ENCODE results near the gene CAPZB.
"Not testable (repeated sequence)": the region's sequence is repeated elsewhere in the genome, so short reads cannot be mapped to it uniquely, and the experiment has no call there.

Gene CAPZB

DNA sequence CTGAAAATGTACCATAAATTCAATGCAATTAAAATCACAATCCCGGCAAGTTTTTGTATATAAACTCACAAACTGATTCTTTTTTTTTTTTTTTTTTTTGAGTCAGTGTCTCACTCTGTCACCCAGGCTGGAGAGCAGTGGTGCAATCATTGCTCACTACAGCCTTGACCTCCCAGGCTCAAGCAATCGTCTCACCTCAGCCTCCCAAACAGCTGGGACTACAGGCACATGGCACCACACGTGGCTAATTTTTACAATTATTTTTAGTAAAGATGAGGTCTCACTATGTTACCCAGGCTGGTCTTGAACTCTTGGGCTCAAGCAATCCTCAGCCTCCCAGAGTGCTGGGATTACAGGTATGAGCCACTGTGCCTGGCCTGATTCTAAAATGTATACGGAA lies 12.1 kb upstream of the CAPZB start:
- DNase-seq (ENCODE audit: low spot score): not testable (repeated sequence)

DNA sequence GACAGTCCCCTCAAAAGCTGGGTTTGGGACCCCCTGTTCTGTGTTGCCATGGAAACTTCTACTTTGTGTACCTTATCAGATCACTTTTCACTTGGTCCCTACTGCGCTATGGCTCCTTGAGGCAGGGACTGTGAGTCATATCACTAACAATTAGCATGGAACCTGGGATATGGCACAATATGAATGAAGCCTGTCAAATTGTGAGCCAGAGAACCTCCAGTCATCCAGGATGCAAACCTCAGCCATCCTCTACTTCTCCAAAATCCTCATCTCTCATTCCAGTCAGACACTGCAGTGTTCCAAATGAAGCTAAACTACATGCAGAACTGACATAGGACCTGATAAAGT lies 11.2 kb upstream of the CAPZB start:
- no peak for DNase-seq (ENCODE audit: low spot score)

DNA sequence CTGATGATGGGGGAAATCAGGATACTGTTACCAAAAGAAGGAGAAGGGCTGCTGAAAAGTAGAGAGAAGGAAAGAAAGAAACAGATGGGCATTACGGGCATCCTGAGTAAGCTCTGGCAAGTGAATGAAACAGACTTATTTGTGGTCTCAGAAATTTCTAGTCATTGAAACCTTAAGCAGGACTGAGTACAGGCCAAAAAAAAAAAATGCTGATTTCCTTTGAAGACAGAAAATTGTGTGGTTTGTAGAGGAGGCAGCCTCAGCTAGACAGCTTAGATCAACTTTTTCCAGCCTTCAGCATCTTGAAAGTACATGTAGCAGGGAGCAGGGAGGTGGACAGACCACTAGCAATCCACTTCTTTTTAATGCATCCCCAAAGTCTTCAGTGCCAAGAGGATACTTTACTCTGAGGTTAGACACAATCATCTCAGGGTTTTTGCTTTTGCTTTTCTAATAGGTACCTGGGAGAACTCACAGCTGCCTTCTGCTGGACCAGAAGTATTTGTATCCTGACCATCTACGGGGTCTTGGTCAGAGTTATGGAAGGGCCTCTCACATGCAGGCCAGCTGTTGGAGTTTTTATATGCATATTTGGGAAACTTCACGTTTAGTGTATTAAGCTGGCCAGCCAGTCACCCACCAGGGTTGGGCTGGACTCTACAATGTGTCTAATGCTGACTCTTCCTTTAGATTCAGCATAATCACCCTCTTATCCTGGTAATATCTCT lies 10.6 kb upstream of the CAPZB start:
- no peak for DNase-seq (ENCODE audit: low spot score)

DNA sequence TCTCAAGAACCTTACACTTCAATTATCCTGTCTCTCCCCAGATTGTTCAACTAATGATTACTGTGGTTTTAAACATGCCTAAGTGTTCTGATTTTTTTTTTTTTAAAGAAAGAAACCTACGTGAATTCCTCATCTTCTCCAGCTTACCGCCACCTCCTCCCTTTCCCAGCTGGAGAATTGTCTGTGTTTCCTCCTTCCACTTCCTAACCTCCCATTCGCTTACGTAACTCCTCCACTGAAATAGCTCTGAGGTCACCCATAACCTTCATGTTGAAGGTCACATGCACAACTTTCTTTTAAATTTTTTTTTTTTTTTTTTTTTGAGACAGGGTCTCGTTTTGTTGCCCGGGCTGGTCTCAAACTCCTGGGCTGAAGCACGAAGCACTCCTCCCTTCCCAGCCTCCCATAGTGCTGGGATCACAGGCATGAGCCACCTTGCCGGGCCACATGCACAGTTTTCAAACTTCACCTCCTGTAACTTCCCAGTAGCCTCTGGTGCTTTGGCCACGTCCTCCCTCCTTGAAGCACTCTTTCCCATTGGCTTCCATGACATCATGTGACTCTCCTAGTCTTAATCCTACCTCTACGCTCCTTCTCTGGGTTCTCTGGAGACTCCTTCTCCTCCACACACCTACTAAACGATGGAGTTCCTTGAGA lies 9.8 kb upstream of the CAPZB start:
- no peak for DNase-seq (ENCODE audit: low spot score)

DNA sequence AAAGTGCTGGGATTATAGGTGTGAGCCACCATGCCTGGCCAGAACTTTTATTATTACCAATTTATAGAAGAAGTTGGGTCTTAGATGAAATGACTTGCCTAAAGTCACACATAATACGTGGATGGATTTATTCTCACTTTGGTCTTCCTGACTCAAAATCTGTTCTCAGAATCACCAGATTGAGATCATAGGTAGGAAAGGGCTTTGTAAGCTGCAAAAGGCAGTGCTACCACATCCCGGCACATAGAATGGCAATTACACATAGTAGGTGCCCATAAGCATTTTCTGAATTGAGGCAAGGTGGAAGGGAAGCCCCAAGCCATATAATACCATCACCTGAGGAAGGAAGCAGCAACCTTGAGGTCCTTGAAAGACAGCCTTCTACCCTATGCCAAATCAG lies 8.2 kb upstream of the CAPZB start:
- DNase-seq (ENCODE audit: low spot score): no peak

DNA sequence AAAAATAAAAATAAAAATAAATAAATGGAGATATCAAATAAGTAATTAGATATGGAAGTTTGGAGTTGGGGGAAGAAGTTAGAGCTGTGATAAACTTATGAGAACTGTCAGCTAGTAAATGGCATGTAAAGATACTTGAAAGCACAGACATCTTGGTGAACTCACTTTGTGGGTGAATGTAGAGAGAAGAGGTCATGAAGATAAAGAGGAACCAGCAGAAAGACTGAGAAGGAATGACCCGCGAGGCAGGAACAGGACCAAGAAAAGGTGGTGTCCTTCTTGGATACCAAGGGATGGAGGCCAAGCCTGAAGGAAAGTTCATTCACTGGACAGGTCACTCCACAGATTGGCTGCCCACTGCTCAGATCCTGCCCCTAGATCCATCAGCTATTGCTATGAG lies 4.7 kb upstream of the CAPZB start:
- DNase-seq (ENCODE audit: low spot score): no peak

DNA sequence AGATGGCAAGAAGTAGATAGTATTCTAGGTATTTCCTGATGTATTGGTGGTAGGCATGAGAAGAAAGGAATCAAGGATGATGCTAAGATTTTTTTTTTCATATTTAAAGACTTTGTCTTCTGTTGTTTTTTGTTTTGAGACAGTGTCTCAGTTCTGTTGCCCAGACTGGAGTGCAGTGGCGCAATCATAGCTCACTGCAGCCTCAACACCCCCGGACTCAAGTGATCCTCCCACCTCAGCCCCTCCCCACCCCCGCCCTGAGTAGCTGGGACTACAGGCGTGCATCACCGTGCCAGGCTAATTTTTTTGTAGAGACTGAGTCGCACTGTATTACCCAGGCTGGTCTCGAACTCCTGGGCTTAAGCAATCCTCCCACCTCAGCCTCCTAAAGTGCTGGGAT lies 2.8 kb upstream of the CAPZB start:
- no peak for DNase-seq (ENCODE audit: low spot score)

DNA sequence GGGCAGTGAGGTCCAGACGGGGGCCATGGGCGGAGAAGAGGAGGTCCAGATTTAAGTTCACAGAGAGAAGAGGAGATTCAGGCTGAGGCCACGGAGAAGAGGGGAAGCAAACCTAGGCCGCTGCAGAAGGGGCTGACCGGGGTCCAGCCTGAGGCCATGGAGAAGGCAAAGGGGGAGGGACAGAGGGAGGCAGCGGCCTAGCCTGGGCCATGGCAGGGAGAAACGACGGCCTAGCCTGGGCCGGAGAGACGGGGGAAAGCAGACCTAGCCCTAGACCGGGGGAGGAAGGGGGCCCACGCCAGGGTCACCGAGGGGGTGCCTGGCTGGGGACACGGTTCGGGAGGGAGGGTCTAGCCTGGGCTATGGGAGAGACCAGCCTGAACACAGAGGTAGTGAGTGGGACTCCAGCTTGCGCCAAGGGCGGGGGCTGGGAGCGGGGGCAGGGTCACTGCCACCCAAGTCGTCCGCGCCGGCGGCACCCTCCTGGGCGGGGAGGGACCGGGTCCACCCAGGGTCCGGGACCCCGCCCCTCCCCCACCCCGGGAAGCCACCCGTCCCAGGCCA lies 459 bp downstream of the CAPZB start:
- no peak for DNase-seq (ENCODE audit: low spot score)

DNA sequence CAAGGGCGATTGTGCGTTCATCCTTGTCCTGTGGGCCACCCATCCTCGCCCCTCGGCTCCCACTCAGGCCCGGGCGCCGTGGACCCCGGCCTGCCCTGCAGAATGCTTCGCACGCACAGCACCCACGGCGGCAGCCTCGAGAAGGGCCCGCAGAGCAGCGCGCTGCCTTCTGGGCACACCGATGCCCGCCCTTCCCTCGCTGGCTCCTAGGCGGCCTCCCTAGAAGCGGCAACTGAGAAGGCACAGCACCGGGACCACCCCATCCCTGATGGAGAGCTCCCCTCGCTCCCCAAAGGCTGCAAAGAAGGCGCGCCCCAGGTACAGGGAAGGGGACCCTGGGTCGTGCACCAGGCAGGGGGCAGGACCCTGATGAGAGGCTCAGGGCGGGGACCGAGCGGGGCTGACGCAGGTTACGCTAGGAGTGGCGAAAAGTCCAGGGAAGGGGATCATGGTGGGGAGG lies 971 bp downstream of the CAPZB start:
- DNase-seq (ENCODE audit: low spot score): no peak

DNA sequence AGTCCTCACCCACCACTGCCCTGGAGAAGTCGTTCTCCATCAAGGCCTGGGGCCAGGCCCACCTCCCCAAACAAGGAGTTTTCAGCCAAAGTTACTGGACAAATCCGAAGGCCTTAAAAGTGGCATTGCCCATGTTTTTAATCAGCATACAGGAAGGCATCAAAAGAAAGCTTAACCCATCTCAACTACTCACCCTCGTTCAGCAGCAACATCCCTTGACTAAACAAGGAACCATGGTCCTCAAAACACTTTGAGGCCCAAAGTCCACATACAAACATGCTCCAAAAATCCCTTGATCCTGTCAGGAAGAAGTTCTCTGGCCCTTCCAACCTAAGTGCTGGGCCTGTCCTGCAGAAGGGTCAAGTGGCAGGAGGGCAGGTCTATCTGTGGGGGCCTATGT lies 1.6 kb downstream of the CAPZB start:
- DNase-seq (ENCODE audit: low spot score): no peak

DNA sequence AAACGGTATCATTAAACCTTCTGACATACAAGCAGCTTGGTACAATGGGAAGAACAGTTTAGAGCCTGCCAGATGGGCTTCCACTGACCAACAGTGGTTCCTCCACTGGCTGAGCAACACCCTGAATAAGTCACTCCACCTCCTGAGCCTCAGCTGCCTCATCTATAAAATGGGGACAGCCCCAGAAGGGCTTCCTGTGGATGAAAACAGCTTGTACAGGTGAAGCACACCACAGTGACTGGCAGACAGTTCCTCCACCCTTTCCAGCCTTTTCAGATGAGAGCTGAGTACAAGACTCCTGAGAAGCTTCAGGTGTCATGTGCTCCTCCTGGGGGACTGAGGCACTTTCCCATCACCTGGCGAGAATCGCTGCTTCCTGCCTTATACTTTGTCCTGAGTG lies 2.1 kb downstream of the CAPZB start:
- no peak for DNase-seq (ENCODE audit: low spot score)

DNA sequence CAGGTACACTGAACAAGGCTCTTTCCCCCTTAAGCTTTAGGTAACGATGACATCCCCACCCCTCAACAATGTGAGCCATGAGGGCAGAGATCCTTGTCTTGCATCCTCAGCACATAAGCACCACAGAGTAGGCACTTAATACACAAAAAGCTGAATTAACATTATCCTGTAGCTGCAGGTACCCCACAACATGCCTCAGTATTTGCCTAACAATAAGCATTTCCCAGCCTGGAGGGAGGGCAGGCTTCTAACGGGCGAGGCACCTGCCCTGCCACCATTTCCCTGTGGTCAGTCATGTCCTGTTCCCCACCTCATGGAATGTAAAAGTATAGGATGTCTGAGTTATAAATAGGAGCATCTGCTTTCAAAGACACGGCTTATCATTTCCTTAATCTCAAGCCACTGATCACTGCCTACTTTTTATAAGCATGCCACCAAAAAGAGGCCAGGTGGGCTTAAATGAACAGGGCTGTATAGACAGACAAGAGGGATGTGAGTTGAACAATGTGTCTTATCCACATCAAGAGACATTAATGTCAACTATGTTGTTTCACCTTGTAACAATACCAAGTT lies 3.4 kb downstream of the CAPZB start:
- DNase-seq (ENCODE audit: low spot score): no peak

DNA sequence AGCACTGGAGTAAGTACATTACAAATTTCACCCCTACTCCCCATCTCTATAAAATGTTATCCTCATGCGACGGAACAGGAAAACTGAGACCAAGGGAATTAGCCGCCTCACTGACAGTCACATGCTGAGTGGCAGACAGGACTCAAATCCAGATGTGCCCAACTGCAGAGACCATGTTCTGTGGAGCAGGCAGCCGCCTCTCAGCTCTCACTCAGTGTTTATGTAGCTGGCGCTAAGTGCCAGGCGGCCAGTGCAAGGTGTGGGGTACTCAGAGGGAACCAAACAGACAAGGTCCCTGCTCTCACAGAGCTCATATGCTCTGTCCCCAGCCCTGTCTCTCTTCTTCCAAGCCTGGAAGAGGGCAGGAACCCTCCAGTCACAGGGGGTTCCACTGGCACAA lies 5.1 kb downstream of the CAPZB start:
- no peak for DNase-seq (ENCODE audit: low spot score)

DNA sequence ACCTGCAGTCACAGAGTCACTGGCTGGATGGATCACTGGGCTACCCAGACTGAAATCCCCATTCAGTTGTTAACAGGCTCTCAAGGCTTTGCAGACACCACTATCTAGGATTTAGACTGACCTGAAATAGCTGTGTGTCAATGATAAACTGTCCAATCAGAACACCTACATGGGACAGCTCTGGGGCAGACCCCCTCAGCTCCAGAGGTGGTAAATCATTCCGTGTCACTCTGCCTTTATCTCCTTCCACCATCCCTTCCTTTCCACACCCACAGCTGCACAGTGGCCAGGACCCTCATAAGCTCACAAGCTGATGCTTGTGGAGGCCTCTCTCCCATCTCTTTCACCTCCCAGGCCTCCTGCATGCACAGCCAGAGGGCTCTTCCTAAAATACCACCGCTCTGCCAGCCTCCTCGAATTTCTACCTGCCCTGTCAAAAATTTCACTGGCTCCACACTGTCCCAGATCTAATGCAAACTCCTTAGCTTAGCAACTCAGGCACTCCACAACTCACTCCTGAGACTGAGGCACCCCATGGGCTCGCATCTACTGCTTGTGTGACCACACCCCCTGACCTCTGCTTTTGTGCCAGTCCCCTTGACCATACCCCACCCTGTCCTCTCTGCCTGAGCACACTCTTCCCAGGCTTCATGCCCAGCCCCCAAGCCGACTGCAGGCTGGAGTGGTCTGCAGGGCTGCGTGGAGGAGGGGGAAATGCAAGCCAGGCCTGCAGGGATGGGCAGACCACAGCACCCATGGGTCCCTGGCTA lies 5.8 kb downstream of the CAPZB start:
- DNase-seq (ENCODE audit: low spot score): no peak

DNA sequence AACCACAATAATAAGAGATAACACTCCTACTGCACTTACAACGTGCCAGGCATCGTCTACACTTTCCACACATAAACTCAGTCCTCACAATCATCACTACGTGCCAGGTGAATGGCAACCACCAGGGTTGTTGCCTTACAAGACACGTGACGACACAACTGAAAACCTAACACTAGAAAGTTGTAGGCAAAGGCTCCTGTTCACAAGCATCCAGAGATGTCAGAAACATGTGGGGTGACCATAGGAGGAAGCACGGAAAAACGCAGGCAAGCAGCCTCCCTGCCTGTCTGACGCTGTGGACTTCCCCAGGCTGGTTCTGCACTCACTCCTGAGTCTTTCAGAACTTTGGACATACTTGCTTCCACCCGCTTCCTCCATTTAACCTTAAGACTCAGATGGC lies 7.0 kb downstream of the CAPZB start:
- DNase-seq (ENCODE audit: low spot score): no peak

DNA sequence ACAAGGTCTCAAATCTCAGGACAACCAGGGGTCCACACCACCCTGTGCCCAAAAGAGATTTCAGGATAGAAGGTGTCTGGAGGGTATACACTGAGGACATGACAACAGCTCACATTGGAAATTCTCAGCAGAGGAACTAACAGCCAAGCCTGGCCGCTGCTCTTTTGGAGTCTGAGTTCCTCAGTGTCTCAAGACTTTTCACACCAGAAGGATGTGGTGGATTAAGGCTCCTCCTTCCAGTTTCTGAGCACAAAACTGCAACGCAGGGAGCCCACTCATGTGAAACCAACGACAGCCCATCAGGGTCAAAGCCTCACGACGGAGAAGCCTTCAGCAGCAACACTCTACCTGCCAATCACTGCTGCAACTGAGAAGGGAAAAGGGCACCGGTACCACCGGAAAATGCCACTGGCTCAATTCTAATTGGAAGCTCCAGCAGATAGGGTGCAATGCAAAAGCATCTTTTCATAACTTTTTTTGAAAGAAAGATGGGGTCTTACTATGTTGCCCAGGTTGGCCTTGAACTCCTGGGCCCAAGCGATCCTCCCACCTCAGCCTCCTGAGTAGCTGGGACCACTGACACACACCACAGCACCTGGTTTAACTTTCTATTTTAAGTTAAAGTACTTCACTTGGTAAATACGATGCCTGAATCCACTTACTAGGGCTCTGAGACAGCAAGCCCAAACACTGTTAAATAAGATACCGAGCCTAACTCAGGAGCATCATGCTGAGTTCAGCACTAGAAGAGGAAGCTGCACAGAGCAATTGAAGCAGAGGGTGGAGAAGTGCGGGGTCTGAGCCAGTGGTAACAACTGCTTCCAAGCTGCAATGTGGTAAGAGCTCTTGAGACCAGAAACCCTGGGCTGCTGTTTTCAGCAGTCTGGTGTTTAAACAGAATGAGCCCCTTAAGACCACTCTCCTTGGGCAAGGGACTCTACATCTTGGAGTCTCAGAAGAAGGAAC lies 7.8 kb downstream of the CAPZB start:
- DNase-seq (ENCODE audit: low spot score): no peak

DNA sequence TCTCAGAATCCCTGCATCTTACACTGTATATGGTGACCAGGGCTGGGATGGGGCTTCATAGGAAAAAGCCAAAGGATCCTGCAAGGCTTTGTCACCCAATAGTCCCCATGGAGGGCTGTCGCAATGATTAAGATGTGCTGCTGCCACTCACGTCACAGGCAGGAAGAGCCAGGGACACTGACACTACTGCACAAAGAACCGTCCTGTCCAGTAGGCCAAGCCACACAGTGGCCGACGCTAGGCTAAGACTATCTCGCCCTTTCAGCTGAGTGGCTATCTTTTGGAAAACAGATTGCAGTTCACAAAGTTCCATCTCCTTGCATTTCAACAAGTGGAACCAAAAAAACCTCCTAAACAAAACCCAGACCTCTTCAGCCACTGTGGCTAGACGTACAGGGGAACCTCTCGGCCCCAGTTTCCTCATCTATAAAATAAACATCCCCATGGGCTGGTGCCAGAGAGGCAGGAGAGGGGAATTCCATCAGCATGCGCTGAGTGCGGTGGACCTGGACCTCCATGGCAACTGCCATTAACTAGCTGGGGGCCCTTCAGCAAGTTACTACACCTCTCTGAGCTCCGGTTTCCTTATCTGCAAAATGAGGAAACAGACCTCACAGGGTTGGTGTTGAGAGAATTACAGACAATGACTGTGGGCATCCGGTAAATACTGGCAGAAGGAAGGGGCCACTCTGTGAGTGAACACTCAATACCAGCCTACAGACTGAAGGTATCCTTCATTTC lies 8.7 kb downstream of the CAPZB start:
- DNase-seq (ENCODE audit: low spot score): peak; percentile 44

DNA sequence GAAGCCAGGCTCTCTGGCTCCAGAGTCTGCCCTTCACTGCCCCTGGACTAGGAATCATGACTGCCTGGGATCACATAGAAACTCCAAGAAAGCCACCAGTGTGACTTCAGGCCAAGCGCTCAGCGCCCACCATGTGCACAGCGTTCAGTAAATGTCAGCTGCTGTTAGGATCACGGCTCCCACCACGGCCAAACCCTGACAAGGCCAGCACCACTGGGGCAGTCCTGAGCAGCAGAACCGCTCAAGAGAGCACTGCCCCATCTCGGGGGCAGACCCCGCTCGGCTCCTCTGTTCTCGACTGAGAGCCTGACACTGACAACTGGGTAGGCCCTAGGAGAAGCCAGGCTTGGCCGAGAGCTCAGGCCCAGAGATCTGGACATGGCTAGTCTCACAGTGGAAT lies 10.0 kb downstream of the CAPZB start:
- DNase-seq (ENCODE audit: low spot score): no peak

DNA sequence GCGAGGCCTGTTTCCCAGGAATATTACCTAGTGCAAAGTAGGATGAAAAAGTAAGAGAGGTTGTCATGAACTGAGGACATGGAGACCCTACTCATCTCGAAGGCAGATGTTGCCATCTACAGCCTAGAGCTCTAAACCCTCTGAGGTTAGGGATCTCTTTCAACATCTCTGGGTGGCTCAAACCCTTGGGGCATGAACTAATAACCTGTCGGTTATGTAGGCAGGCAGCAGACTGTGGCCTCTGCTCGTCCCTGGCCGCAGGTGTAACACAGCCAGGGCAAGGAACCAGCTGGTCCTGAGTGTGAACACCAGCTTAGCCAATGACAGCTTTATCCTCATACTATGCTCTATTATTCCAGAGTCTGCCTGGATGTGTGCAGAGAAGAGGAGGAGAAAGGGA lies 13.2 kb downstream of the CAPZB start:
- no peak for DNase-seq (ENCODE audit: low spot score)

DNA sequence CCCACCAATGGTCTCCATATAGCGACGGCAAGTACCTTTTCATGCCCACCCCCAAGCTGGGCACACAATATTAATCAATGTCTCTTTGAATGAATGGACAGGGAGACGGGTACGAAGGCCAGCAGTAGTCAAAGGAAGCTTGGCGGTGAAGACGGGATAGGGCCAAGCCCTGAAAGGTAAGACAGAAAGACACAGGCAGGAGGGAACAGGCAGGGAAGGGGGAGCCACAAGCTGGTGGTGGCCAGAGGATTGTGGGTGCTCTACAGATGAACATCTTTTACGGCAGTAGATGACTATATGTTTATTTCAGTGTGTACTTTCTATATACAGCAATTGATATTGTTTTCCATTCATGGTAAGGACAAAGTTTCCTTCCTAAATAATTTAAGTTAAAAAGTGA lies 16.3 kb downstream of the CAPZB start:
- DNase-seq (ENCODE audit: low spot score): no peak

Measured in kidney capillary endothelial cell (primary cell).